ENCODE data around the gene ENDOV.

Gene ENDOV

DNA sequence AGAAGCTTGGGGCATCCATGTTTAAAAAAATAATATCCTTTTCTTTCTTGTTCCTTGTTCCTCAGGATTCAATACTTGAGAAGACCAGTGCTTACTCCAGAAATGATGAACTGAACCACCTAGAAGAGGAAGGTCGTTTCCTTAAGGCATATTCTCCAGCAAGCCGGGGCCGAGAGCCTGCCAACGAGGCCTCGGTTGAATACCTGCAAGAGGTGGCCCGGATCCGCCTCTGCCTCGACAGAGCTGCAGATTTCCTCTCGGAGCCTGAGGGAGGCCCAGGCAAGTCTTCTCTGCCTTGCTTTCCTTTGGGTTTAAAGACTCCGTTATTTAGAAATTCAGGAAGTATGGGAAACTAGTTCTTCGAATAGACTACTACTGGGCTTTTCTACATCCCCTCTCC is 42.5 kb upstream of the ENDOV start:
- Histone ChIP-seq H3K36me3 (ENCODE audit: insufficient read depth) (no peaks in the 10 kb centered on the region), H3K79me2 (ENCODE audit: insufficient read depth, low read depth) (no peaks in the 10 kb centered on the region), H3K27ac (no peak overlapping the region), H3K4me3 (IDR thresholded peaks at IDR 0.05; ENCODE audit: insufficient read depth, low read depth, low read length) (no peak overlapping the region), H2AFZ (ENCODE audit: low read depth) (no peak overlapping the region), H4K20me1 (ENCODE audit: insufficient read depth) (no peaks in the 10 kb centered on the region), H3K9ac (no peak overlapping the region), H3K4me1 (ENCODE audit: low read depth, poor library complexity, severe bottlenecking) (no peaks in the 10 kb centered on the region), H3K4me2 (no peak overlapping the region), H3K27me3 (ENCODE audit: insufficient read depth, low read depth) (no peaks in the 10 kb centered on the region)
- TF ChIP-seq, protein P1, sequence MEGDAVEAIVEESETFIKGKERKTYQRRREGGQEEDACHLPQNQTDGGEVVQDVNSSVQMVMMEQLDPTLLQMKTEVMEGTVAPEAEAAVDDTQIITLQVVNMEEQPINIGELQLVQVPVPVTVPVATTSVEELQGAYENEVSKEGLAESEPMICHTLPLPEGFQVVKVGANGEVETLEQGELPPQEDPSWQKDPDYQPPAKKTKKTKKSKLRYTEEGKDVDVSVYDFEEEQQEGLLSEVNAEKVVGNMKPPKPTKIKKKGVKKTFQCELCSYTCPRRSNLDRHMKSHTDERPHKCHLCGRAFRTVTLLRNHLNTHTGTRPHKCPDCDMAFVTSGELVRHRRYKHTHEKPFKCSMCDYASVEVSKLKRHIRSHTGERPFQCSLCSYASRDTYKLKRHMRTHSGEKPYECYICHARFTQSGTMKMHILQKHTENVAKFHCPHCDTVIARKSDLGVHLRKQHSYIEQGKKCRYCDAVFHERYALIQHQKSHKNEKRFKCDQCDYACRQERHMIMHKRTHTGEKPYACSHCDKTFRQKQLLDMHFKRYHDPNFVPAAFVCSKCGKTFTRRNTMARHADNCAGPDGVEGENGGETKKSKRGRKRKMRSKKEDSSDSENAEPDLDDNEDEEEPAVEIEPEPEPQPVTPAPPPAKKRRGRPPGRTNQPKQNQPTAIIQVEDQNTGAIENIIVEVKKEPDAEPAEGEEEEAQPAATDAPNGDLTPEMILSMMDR (conservative IDR thresholded peaks at IDR 0.05; ENCODE audit: low read depth, low read length), result no peak

DNA sequence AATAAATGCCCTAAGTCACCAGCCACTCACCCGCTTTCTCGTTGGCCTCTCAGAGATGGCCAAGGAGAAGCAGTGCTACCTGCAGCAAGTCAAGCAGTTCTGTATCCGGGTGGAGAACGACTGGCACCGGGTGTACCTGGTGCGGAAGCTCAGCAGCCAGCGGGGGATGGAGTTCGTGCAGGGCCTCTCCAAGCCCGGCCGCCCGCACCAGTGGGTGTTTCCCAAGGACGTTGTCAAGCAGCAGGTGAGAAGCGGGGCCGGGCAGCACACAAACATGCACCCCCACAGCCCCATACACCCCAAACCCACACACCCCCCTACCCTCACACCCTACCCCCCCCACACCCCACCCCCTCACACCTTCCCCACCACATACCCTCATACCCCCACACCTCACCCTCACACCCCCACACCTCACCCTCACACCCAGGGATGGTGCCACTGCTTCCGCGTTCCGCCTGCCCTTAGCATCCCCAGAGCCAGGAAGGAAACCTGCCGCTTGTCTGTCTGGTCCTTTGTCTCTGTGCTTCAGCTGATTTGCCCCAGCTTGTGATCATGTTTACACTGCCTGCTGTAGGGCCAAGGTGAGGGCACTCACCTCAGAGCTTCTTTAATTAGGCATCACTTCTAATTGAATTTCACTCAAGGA is 41.9 kb upstream of the ENDOV start:
- H3K27me3 ChIP-seq (ENCODE audit: insufficient read depth, low read depth), result no peaks in the 10 kb centered on the region
- H2AFZ ChIP-seq (ENCODE audit: low read depth), result no peak overlapping the region
- H3K4me3 ChIP-seq (IDR thresholded peaks at IDR 0.05; ENCODE audit: insufficient read depth, low read depth, low read length), result no peak overlapping the region
- H3K4me2 ChIP-seq, result no peak overlapping the region
- H3K79me2 ChIP-seq (ENCODE audit: insufficient read depth, low read depth), result no peaks in the 10 kb centered on the region
- no peak overlapping the region for H3K27ac ChIP-seq
- TF ChIP-seq, protein P1 (conservative IDR thresholded peaks at IDR 0.05; ENCODE audit: low read depth, low read length), result no peak
- H4K20me1 ChIP-seq (ENCODE audit: insufficient read depth), result no peaks in the 10 kb centered on the region
- no peaks in the 10 kb centered on the region for H3K36me3 ChIP-seq (ENCODE audit: insufficient read depth)
- H3K9ac ChIP-seq, result no peak overlapping the region
- H3K4me1 ChIP-seq (ENCODE audit: low read depth, poor library complexity, severe bottlenecking), result no peaks in the 10 kb centered on the region

DNA sequence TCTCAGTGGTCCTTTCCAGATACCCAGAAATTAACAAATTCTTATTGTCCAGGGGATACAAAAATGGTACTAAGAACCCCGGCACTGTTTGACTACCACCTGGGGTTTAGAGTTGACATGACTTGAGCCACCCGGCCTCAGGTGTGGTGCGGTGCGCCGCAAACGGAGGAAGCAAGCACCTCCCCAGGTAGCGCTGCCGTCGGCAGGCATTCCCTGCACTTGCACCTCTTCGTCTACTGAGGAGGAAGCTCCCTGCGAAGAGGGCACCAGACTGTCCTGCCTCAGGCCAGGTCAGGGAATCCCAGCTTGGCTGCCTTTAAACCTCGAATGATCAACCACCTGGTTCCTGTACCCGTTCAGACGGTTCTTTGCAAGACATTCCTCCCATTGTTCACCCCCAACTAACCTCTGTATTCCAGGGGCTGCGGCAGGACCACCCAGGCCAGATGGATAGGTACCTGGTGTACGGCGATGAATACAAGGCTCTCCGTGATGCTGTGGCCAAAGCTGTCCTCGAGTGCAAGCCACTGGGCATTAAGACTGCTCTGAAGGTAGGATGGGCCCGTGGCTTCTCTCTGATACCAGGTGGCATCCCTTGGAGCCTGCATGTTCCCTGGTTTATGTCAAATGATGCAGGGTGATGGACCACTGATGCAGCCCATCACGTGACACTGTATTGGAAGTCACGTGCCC is 40.8 kb upstream of the ENDOV start:
- H3K27me3 ChIP-seq (ENCODE audit: insufficient read depth, low read depth), result no peaks in the 10 kb centered on the region
- H3K4me2 ChIP-seq, result no peak overlapping the region
- H3K4me1 ChIP-seq (ENCODE audit: low read depth, poor library complexity, severe bottlenecking), result no peaks in the 10 kb centered on the region
- no peak overlapping the region for H2AFZ ChIP-seq (ENCODE audit: low read depth)
- no peaks in the 10 kb centered on the region for H3K79me2 ChIP-seq (ENCODE audit: insufficient read depth, low read depth)
- no peaks in the 10 kb centered on the region for H4K20me1 ChIP-seq (ENCODE audit: insufficient read depth)
- no peaks in the 10 kb centered on the region for H3K36me3 ChIP-seq (ENCODE audit: insufficient read depth)
- no peak overlapping the region for H3K9ac ChIP-seq
- no peak overlapping the region for H3K4me3 ChIP-seq (IDR thresholded peaks at IDR 0.05; ENCODE audit: insufficient read depth, low read depth, low read length)
- TF ChIP-seq, protein P1 (conservative IDR thresholded peaks at IDR 0.05; ENCODE audit: low read depth, low read length), result no peak
- no peak overlapping the region for H3K27ac ChIP-seq

DNA sequence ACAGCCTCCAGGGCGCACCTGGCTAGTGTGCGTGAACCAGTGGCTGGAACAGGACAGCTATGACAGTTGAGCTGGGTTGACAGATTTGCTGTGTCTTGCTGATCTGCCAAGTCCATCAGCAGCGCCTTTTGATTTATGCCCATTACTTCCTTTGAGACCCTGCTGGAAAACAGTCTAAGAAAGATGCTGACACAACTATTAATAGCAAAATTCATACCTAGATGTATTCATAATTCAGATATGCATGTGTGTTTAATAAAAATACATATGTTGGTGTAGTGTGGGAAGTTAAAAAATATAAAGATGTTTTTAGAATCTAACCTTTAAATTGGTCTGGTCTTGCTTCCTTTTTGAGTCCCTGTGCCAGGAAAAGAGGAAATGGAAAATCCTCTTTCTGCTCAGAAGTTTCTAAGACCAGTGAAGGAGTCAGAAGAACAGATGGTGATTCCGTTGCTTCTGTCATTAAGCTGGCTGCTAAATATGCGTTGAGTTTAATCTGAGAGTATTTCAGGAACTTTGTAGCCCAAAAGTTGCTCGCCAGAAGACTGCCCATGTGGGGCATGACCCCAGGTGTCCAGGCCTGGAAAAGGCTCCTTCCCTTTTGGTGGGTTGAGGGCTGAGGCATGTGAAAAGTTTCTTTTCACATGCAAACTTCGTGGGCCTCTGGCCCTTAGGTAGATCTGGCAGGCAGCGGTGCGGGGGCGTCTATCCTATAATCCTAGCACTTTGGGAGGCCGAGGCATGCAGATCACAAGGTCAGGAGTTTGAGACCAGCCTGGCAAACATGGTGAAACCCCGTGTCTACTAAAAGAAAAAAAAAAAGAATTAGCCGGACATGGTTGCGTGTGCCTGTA is 40.0 kb upstream of the ENDOV start:
- no peaks in the 10 kb centered on the region for H3K27me3 ChIP-seq (ENCODE audit: insufficient read depth, low read depth)
- no peaks in the 10 kb centered on the region for H3K79me2 ChIP-seq (ENCODE audit: insufficient read depth, low read depth)
- H3K4me1 ChIP-seq (ENCODE audit: low read depth, poor library complexity, severe bottlenecking), result no peaks in the 10 kb centered on the region
- H3K4me3 ChIP-seq (IDR thresholded peaks at IDR 0.05; ENCODE audit: insufficient read depth, low read depth, low read length), result no peak overlapping the region
- no peak overlapping the region for H3K4me2 ChIP-seq
- no peaks in the 10 kb centered on the region for H3K36me3 ChIP-seq (ENCODE audit: insufficient read depth)
- H3K9ac ChIP-seq, result no peak overlapping the region
- no peak overlapping the region for H3K27ac ChIP-seq
- no peak overlapping the region for H2AFZ ChIP-seq (ENCODE audit: low read depth)
- TF ChIP-seq, protein P1 (conservative IDR thresholded peaks at IDR 0.05; ENCODE audit: low read depth, low read length), result no peak
- H4K20me1 ChIP-seq (ENCODE audit: insufficient read depth), result no peaks in the 10 kb centered on the region
